MM.1S (cell line): ENCODE measurements around the gene ANGPT4.

Experiments used
- EZH2 ChIP-seq: fragments of 300-600 bp; sonication (generic); optimal IDR thresholded peaks from 2 replicates; pipeline ENCODE3; 2017; ENCODE audit warnings: low read depth, mild to moderate bottlenecking, antibody characterized with exemption, low read length, mixed read lengths
- EZH2phosphoT487 ChIP-seq: fragments of 300-600 bp; sonication (generic); IDR thresholded peaks from 2 replicates; pipeline ENCODE4 v1.6.1; 2018; ENCODE audit warnings: antibody characterized with exemption, low read length
- TF ChIP-seq, protein P1 (sequence below): fragments of 300-600 bp; sonication (generic); IDR thresholded peaks from 2 replicates; pipeline ENCODE4 v1.5.1; 2016; ENCODE audit warnings: antibody characterized with exemption, low read length, mixed read lengths

DNA sequence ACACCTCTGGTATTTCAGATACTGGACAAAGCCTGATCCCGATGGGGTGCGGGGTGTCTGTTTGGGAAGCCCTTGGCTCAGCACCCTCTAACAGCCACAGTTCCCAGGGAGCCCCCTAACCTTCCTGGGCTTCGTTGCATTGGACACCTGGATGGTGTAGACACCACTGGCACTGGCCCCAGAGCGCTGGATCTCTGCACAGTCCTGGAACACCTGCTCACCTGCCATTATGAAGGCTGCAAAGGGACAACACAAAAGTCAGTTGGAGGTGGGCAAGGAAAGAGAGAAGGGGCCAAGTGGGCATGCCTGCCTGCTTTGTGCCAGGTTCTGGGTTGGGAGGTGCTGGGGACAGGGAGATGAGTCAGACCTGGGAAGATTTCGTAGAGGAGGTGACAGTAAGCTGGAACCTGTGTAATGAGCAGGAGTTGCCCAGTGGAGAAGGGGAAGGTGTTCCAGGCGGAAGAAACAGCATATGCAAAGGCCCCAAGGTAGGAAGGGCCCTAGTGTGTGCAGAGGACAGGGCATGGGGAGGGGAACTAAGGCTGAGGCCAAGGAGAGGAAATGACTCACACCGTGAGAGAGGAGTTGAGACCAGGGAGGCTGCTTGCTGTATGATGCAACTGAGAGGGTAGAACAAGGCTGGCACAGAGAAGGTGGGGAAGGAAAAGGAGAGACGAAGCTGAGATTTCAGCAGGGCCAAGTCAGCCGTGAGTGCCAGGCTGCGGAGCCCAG, 34.9 kb downstream of the ANGPT4 start:
- TF ChIP-seq, protein P1, sequence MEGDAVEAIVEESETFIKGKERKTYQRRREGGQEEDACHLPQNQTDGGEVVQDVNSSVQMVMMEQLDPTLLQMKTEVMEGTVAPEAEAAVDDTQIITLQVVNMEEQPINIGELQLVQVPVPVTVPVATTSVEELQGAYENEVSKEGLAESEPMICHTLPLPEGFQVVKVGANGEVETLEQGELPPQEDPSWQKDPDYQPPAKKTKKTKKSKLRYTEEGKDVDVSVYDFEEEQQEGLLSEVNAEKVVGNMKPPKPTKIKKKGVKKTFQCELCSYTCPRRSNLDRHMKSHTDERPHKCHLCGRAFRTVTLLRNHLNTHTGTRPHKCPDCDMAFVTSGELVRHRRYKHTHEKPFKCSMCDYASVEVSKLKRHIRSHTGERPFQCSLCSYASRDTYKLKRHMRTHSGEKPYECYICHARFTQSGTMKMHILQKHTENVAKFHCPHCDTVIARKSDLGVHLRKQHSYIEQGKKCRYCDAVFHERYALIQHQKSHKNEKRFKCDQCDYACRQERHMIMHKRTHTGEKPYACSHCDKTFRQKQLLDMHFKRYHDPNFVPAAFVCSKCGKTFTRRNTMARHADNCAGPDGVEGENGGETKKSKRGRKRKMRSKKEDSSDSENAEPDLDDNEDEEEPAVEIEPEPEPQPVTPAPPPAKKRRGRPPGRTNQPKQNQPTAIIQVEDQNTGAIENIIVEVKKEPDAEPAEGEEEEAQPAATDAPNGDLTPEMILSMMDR: no peak
- TF ChIP-seq EZH2: no peak
- no peak for TF ChIP-seq EZH2phosphoT487
